HG03354 (cell line): ENCODE results near the gene ZNF605.
"Not testable (repeated sequence)": the region's sequence is repeated elsewhere in the genome, so short reads cannot be mapped to it uniquely, and the experiment has no call there.

Experiments
- ATAC-seq: cut with Tn5 transposase; IDR thresholded peaks from one replicate; pipeline ENCODE4 v1.9.1; 2021; ENCODE audit warnings: mild to moderate bottlenecking; ENCODE audit not compliant: unreplicated experiment, poor library complexity, severe bottlenecking

Gene ZNF605

GRCh38 chr12:132909030-132909368 is 47.1 kb downstream of the ZNF605 start:
- no peak for ATAC-seq

GRCh38 chr12:132908145-132909029 is 47.7 kb downstream of the ZNF605 start:
- peak; percentile 92 for ATAC-seq

- not testable (repeated sequence) for ATAC-seq
Measured at GRCh38 chr12:132907789-132908144, 48.3 kb downstream of the ZNF605 start.

- ATAC-seq = no peak
Measured at GRCh38 chr12:132907216-132907615, 48.9 kb downstream of the ZNF605 start.

GRCh38 chr12:132904718-132905328 is 51.3 kb downstream of the ZNF605 start:
- ATAC-seq = no peak

- no peak for ATAC-seq
Measured at GRCh38 chr12:132899033-132899432, 57.1 kb downstream of the ZNF605 start.

- ATAC-seq = no peak
Measured at GRCh38 chr12:132888852-132889251, 67.3 kb downstream of the ZNF605 start.

GRCh38 chr12:132887513-132888351 is 68.4 kb downstream of the ZNF605 start, which contains the start of gene CHFR:
CHFR (minus strand) TSS chr12:132887605; CDS start chr12:132887328, 277 bp downstream.
- ATAC-seq = peak; percentile 98

GRCh38 chr12:132886529-132887477 is 69.3 kb downstream of the ZNF605 start:
- peak; percentile 37 for ATAC-seq

- ATAC-seq = no peak
Measured at GRCh38 chr12:132881818-132882217, 74.3 kb downstream of the ZNF605 start.

GRCh38 chr12:132874620-132875019 is 81.5 kb downstream of the ZNF605 start:
- not testable (repeated sequence) for ATAC-seq

GRCh38 chr12:132874175-132874574 is 81.9 kb downstream of the ZNF605 start:
- ATAC-seq = no peak

- ATAC-seq = no peak
Measured at GRCh38 chr12:132873724-132874123, 82.4 kb downstream of the ZNF605 start.

- ATAC-seq = no peak
Measured at GRCh38 chr12:132872975-132873421, 83.1 kb downstream of the ZNF605 start.

GRCh38 chr12:132872073-132872855 is 83.8 kb downstream of the ZNF605 start:
- ATAC-seq = no peak

GRCh38 chr12:132869551-132869950 is 86.6 kb downstream of the ZNF605 start:
- ATAC-seq = no peak
